ENCODE data around the gene SLC26A1. TPM values are rescaled to one million over a fixed set of nuclear protein-coding genes. Genes with fewer than 3 reads are reported as not detected.

Gene SLC26A1
- total and polyA plus RNA-seq, 2 of the 13 experiments (the other 11 are each of a cell fraction or from before 2014, with no cell fraction given): 5.4 to 22.9 TPM

DNA sequence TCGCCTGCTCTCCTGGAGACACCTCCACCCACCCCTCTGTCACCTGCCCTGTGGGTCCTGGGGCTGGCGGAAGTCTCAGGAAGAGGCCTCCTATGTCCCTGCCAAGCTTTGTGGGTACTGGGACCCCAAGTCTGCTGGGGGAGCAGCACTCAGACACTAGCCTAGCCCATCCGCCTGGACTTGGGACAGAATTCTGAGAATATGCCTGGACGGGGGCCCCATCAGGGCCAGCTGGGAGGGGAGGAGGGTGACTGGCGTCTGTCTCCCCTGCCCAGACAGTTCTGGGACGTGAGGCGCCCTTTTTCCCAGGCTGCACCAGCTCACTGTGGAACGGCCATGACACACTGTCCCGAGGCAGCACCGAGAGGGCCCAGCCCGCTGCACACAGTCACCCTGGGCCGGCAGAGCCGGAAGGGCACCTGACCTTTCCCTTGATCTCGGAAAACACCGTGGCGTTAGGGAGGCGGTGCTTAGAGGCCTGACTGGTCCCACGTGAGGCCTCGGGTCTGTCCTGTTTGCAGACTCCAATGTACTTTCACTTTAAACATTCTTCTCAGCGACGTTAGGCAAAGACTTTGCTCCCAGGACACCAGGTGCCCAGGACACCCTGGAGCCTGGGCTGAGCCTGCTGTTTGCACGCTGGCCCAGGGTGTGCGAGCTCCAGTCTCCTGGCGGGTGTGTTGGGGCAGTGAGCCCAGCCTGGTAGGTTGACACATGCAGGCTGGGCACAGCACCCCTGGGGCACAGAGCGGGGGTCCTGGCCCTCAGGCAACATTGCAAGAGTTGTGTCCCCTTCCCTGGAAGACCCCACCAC, 700 bp downstream of the SLC26A1 start (continued):
- TF ChIP-seq SIN3A (IDR thresholded peaks at IDR 0.05; ENCODE audit: borderline replicate concordance, low read depth, low read length): peak; percentile 67; the same call in 1 of the 2 replicates
- TF ChIP-seq SP140L (CRISPR knock-in tag; IDR thresholded peaks at IDR 0.05; ENCODE audit: borderline replicate concordance): no peak
- TF ChIP-seq HOXA9 (CRISPR knock-in tag; IDR thresholded peaks at IDR 0.05; ENCODE audit: borderline replicate concordance): no peak
- TF ChIP-seq TAF1 (CRISPR knock-in tag; IDR thresholded peaks at IDR 0.05): peak; percentile 88
- peak; percentile 70; the same call in 1 of the 2 replicates for TF ChIP-seq ZNF143 (CRISPR knock-in tag; IDR thresholded peaks at IDR 0.05)
- TF ChIP-seq SIN3B (IDR thresholded peaks at IDR 0.05; ENCODE audit: low read length): 0 out of 2 replicates have a peak, but pooled peaks have one; percentile 33
- TF ChIP-seq SAP130 (CRISPR knock-in tag; IDR thresholded peaks at IDR 0.05; ENCODE audit: low read depth): peak; percentile 99
- TF ChIP-seq SALL1 (CRISPR knock-in tag; IDR thresholded peaks at IDR 0.05): peak; percentile 89
- no peak for TF ChIP-seq ZNF207 (IDR thresholded peaks at IDR 0.05; ENCODE audit: borderline replicate concordance)
- peak; percentile 58; the same call in 1 of the 2 replicates for TF ChIP-seq ZNF343 (CRISPR knock-in tag; IDR thresholded peaks at IDR 0.05)
- TF ChIP-seq ZMYM3 (CRISPR knock-in tag; IDR thresholded peaks at IDR 0.05): peak; percentile 76; the same call in 1 of the 2 replicates
- no peak for TF ChIP-seq RFX5 (IDR thresholded peaks at IDR 0.05; ENCODE audit: low read depth, low read length)
- TF ChIP-seq SNAPC4 (CRISPR knock-in tag; IDR thresholded peaks at IDR 0.05): peak; percentile 34; the same call in 1 of the 2 replicates
- peak; percentile 39; the same call in 1 of the 2 replicates for TF ChIP-seq NFYC (CRISPR knock-in tag; IDR thresholded peaks at IDR 0.05)
- TF ChIP-seq ERF (CRISPR knock-in tag; IDR thresholded peaks at IDR 0.05): peak; percentile 82
- peak; percentile 71; the same call in 1 of the 2 replicates for TF ChIP-seq TGIF2 (CRISPR knock-in tag; IDR thresholded peaks at IDR 0.05)
- TF ChIP-seq ZNF17 (CRISPR knock-in tag; IDR thresholded peaks at IDR 0.05): no peak
- peak; percentile 87; the same call in 1 of the 2 replicates for TF ChIP-seq ZNF788 (CRISPR knock-in tag; IDR thresholded peaks at IDR 0.05; ENCODE audit: borderline replicate concordance)
- peak; percentile 92 for TF ChIP-seq ARID5B (CRISPR knock-in tag; IDR thresholded peaks at IDR 0.05)
- TF ChIP-seq, protein P1, sequence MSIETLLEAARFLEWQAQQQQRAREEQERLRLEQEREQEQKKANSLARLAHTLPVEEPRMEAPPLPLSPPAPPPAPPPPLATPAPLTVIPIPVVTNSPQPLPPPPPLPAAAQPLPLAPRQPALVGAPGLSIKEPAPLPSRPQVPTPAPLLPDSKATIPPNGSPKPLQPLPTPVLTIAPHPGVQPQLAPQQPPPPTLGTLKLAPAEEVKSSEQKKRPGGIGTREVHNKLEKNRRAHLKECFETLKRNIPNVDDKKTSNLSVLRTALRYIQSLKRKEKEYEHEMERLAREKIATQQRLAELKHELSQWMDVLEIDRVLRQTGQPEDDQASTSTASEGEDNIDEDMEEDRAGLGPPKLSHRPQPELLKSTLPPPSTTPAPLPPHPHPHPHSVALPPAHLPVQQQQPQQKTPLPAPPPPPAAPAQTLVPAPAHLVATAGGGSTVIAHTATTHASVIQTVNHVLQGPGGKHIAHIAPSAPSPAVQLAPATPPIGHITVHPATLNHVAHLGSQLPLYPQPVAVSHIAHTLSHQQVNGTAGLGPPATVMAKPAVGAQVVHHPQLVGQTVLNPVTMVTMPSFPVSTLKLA (IDR thresholded peaks at IDR 0.05): peak; percentile 85

Measured in HepG2 (cell line).